ENCODE measurements around the gene SCART1. TPM values are rescaled to one million over a fixed set of nuclear protein-coding genes. Genes with fewer than 3 reads are reported as not detected.

Gene SCART1
- total RNA-seq, 4 donors from 2014 or later, result 1.2 to 10.7 (median 2.0) TPM

DNA sequence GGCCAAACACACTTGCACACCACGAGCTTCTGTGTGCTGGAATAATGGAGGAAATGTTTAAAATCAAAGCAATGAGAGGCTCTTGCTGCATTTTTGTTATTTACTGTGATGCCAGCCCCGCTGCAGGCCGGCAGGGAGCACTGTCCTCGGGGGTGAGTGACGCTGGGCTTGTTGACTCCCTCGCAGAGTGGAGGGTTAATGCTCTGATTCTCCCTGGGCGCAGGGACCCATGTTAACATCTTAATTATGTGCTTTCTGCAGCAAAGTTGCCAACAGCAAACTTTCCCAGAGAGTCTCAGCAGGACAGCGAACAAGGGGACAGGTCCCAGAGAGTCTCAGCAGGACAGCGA lies 22.9 kb downstream of the SCART1 start:
- Histone ChIP-seq H3K9me3 (no peaks in the 10 kb centered on the region), H3K27me3 (no peaks in the 10 kb centered on the region), H3K4me3 (no peak overlapping the region), H3K36me3 (no peaks in the 10 kb centered on the region), H3K27ac (no peak overlapping the region), H3K4me1 (no peaks in the 10 kb centered on the region)
- TF ChIP-seq EP300 (IDR thresholded peaks at IDR 0.05) (no peak), POLR2A (IDR thresholded peaks at IDR 0.05) (no peak)
- TF ChIP-seq, protein P1, sequence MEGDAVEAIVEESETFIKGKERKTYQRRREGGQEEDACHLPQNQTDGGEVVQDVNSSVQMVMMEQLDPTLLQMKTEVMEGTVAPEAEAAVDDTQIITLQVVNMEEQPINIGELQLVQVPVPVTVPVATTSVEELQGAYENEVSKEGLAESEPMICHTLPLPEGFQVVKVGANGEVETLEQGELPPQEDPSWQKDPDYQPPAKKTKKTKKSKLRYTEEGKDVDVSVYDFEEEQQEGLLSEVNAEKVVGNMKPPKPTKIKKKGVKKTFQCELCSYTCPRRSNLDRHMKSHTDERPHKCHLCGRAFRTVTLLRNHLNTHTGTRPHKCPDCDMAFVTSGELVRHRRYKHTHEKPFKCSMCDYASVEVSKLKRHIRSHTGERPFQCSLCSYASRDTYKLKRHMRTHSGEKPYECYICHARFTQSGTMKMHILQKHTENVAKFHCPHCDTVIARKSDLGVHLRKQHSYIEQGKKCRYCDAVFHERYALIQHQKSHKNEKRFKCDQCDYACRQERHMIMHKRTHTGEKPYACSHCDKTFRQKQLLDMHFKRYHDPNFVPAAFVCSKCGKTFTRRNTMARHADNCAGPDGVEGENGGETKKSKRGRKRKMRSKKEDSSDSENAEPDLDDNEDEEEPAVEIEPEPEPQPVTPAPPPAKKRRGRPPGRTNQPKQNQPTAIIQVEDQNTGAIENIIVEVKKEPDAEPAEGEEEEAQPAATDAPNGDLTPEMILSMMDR (IDR thresholded peaks at IDR 0.05), result no peak
- DNase-seq (ENCODE audit: low spot score in 2 of 2), result no peak
- 81% methylated on average over 9 of the region's 9 CpGs for WGBS

DNA sequence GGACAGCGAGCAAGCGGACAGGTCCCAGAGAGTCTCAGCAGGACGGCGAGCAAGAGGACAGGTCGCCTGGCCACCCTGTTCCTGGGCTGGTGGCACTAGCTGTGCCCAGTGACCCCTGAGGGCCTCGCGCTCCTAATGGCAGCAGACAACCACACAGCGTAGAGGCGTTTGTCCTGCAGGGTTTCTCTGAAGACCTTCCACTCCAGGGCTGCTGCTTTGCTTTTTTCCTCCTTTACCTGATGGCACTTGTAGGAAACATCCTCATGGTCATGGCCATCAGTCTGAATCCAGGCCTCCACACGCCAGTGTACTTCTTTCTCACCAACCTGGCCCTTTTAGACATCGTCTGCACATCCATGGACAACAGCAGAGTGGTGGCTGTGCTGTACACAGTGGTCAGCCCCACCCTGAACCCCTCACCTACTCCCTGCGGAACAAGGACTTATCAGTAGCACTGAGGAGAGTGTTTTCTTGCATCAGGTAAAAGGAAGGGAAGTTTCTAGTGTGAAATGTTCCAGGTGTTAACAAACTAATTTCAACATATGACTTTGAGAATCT lies 27.4 kb downstream of the SCART1 start:
- Histone ChIP-seq H3K27ac (no peak overlapping the region), H3K36me3 (no peaks in the 10 kb centered on the region), H3K4me1 (no peaks in the 10 kb centered on the region), H3K27me3 (no peaks in the 10 kb centered on the region), H3K9me3 (peaks cover 24% of the 10 kb centered on the region), H3K4me3 (no peak overlapping the region)
- no peak for DNase-seq (ENCODE audit: low spot score in 2 of 2)
- TF ChIP-seq POLR2A (IDR thresholded peaks at IDR 0.05) (no peak), POLR2AphosphoS5 (IDR thresholded peaks at IDR 0.05) (no peak), EP300 (IDR thresholded peaks at IDR 0.05) (no peak)
- TF ChIP-seq, protein P1 (IDR thresholded peaks at IDR 0.05), result no peak
- 88% methylated on average over 8 of the region's 12 CpGs for WGBS

DNA sequence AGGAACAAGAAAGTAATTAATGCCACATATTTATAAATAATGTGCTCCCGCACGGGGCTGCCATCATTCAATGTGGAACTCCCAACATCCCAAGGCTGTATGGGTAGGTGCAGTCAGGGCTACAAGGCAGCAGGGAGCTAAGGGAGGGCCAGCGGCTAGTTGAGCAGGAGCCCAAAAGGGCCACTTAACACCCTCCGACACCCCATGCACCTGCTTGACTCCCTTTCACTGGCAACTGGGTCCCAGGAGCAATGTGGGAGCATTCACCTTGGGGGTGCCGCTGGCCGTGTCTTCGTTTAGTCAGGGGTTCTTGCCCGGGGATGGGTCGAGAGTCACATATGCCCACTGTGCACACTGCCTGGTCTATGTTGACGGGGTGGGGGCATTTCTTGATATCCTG lies 27.9 kb downstream of the SCART1 start:
- no peaks in the 10 kb centered on the region for H3K27me3 ChIP-seq
- no peak for DNase-seq (ENCODE audit: low spot score in 2 of 2)
- no peaks in the 10 kb centered on the region for H3K4me1 ChIP-seq
- no peak overlapping the region for H3K4me3 ChIP-seq
- H3K27ac ChIP-seq, result no peak overlapping the region
- TF ChIP-seq, protein P1 (IDR thresholded peaks at IDR 0.05), result no peak
- no peak for TF ChIP-seq EP300 (IDR thresholded peaks at IDR 0.05)
- no peak for TF ChIP-seq POLR2A (IDR thresholded peaks at IDR 0.05)
- TF ChIP-seq POLR2AphosphoS5 (IDR thresholded peaks at IDR 0.05), result no peak
- peaks cover 29% of the 10 kb centered on the region for H3K9me3 ChIP-seq
- WGBS, result 86% methylated on average over 10 of the region's 10 CpGs
- no peaks in the 10 kb centered on the region for H3K36me3 ChIP-seq

DNA sequence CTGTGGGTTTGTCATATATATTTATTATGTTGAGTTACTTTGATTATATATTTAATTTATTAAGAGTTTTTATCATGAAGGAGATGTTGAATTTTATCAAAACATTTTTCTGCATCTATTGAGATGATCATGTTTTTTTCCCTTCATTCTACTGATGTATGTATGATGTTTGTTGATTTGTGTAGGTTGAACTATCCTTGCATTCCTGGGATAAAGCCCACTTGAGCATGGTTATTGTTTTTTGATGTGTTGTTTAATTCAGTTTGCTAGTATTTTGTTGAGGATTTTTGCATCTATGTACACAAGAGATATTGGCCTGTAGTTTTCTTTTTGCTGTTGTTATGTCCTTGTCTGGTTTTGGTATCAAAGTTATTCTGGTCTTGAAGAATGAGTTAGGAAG lies 31.1 kb downstream of the SCART1 start:
- no peak for TF ChIP-seq POLR2A (IDR thresholded peaks at IDR 0.05)
- no peak for TF ChIP-seq EP300 (IDR thresholded peaks at IDR 0.05)
- no peak for TF ChIP-seq POLR2AphosphoS5 (IDR thresholded peaks at IDR 0.05)
- TF ChIP-seq, protein P1 (IDR thresholded peaks at IDR 0.05), result no peak
- Histone ChIP-seq H3K4me3 (no peak overlapping the region), H3K27ac (no peak overlapping the region), H3K4me1 (no peaks in the 10 kb centered on the region), H3K9me3 (peaks cover 35% of the 10 kb centered on the region), H3K27me3 (no peaks in the 10 kb centered on the region), H3K36me3 (no peaks in the 10 kb centered on the region)
- no peak for DNase-seq (ENCODE audit: low spot score in 2 of 2)

DNA sequence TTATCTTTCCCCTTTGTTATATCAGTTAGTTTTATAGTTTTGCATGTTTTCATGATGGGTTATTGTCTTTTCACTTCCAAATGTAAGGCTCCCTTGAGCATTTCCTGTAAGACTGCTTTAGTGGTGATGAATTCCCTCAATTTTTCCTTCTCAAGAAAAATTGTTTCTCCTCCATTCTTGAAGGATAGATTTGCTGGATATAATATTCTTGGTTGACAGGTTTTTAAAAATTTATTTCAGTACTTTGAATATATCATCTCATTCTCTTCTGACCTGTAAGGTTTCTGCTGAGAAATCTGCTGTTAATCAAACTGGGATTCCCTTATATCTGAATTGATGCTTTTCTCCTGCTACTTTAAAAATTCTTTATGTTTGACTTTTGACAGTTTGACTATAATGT lies 33.3 kb downstream of the SCART1 start:
- Histone ChIP-seq H3K4me3 (no peak overlapping the region), H3K27ac (no peak overlapping the region), H3K4me1 (no peaks in the 10 kb centered on the region), H3K9me3 (peaks cover 35% of the 10 kb centered on the region), H3K36me3 (no peaks in the 10 kb centered on the region), H3K27me3 (no peaks in the 10 kb centered on the region)
- TF ChIP-seq POLR2AphosphoS5 (IDR thresholded peaks at IDR 0.05) (no peak), EP300 (IDR thresholded peaks at IDR 0.05) (no peak)
- no peak for DNase-seq (ENCODE audit: low spot score in 2 of 2)

DNA sequence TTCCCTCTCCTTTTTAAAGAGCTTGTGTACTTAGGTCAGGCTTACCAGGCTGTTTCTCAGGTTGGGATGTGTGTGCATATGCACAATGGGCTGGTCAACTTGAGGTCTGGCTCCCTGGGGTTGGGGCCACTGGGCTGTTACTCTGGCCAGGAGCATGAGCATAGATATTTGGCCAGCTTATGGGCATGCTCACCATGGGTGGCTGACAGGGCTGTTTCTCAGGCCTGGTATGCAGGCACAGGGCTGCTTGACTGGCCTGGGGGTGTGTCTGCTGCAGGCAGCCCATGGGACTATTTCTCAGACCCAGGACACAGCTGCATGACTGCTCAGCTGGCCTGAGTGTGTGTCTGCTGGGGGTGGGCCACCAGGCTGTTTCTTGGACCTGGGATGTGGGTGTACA lies 34.6 kb downstream of the SCART1 start:
- no peak overlapping the region for H3K4me3 ChIP-seq
- no peaks in the 10 kb centered on the region for H3K27me3 ChIP-seq
- TF ChIP-seq POLR2A (IDR thresholded peaks at IDR 0.05), result no peak
- no peak for TF ChIP-seq POLR2AphosphoS5 (IDR thresholded peaks at IDR 0.05)
- TF ChIP-seq EP300 (IDR thresholded peaks at IDR 0.05), result no peak
- TF ChIP-seq, protein P1 (IDR thresholded peaks at IDR 0.05), result no peak
- H3K4me1 ChIP-seq, result no peaks in the 10 kb centered on the region
- peaks cover 25% of the 10 kb centered on the region for H3K9me3 ChIP-seq
- no peak for DNase-seq (ENCODE audit: low spot score in 2 of 2)
- H3K27ac ChIP-seq, result no peak overlapping the region
- H3K36me3 ChIP-seq, result no peaks in the 10 kb centered on the region
